ENCODE results near the gene STK32C. TPM values are rescaled to one million over a fixed set of nuclear protein-coding genes. Genes with fewer than 3 reads are reported as not detected.

STK32C gene
- polyA plus RNA-seq, 1 donor from 2014 or later, result 23.2 TPM

- H3K9me2 ChIP-seq (ENCODE audit: insufficient read depth, low read length), result no peaks in the 10 kb centered on the region
- H3K27ac ChIP-seq (ENCODE audit: low read length), result no peak overlapping the region
- H2AFZ ChIP-seq (ENCODE audit: low read depth, low read length), result no peak overlapping the region
- no peaks in the 10 kb centered on the region for H3K79me2 ChIP-seq (replicated peaks; ENCODE audit: insufficient read depth, low read length)
- H3K36me3 ChIP-seq (ENCODE audit: insufficient read depth, low read length), result no peaks in the 10 kb centered on the region
- H3K4me3 ChIP-seq (ENCODE audit: low read length), result no peak overlapping the region
- no peaks in the 10 kb centered on the region for H3K9me3 ChIP-seq (ENCODE audit: low read length)
- TF ChIP-seq EZH2 (IDR thresholded peaks at IDR 0.05; ENCODE audit: borderline replicate concordance, insufficient read depth, low read length, poor library complexity, severe bottlenecking) (no peak), SMC3 (conservative IDR thresholded peaks at IDR 0.05; ENCODE audit: poor library complexity) (no peak)
- TF ChIP-seq, protein P1, sequence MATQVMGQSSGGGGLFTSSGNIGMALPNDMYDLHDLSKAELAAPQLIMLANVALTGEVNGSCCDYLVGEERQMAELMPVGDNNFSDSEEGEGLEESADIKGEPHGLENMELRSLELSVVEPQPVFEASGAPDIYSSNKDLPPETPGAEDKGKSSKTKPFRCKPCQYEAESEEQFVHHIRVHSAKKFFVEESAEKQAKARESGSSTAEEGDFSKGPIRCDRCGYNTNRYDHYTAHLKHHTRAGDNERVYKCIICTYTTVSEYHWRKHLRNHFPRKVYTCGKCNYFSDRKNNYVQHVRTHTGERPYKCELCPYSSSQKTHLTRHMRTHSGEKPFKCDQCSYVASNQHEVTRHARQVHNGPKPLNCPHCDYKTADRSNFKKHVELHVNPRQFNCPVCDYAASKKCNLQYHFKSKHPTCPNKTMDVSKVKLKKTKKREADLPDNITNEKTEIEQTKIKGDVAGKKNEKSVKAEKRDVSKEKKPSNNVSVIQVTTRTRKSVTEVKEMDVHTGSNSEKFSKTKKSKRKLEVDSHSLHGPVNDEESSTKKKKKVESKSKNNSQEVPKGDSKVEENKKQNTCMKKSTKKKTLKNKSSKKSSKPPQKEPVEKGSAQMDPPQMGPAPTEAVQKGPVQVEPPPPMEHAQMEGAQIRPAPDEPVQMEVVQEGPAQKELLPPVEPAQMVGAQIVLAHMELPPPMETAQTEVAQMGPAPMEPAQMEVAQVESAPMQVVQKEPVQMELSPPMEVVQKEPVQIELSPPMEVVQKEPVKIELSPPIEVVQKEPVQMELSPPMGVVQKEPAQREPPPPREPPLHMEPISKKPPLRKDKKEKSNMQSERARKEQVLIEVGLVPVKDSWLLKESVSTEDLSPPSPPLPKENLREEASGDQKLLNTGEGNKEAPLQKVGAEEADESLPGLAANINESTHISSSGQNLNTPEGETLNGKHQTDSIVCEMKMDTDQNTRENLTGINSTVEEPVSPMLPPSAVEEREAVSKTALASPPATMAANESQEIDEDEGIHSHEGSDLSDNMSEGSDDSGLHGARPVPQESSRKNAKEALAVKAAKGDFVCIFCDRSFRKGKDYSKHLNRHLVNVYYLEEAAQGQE (IDR thresholded peaks at IDR 0.05; ENCODE audit: borderline replicate concordance), result no peak
- TF ChIP-seq, protein P2, sequence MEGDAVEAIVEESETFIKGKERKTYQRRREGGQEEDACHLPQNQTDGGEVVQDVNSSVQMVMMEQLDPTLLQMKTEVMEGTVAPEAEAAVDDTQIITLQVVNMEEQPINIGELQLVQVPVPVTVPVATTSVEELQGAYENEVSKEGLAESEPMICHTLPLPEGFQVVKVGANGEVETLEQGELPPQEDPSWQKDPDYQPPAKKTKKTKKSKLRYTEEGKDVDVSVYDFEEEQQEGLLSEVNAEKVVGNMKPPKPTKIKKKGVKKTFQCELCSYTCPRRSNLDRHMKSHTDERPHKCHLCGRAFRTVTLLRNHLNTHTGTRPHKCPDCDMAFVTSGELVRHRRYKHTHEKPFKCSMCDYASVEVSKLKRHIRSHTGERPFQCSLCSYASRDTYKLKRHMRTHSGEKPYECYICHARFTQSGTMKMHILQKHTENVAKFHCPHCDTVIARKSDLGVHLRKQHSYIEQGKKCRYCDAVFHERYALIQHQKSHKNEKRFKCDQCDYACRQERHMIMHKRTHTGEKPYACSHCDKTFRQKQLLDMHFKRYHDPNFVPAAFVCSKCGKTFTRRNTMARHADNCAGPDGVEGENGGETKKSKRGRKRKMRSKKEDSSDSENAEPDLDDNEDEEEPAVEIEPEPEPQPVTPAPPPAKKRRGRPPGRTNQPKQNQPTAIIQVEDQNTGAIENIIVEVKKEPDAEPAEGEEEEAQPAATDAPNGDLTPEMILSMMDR (IDR thresholded peaks at IDR 0.05; ENCODE audit: poor library complexity, severe bottlenecking), result no peak
- no peak overlapping the region for H3K4me2 ChIP-seq (ENCODE audit: low read length)
- no peaks in the 10 kb centered on the region for H4K20me1 ChIP-seq (ENCODE audit: insufficient read depth)
- no peaks in the 10 kb centered on the region for H3F3A ChIP-seq (ENCODE audit: insufficient read depth, low read length, poor library complexity, severe bottlenecking)
- no peak overlapping the region for H3K9ac ChIP-seq (ENCODE audit: low read length)
- H3K27me3 ChIP-seq (ENCODE audit: insufficient read depth, low read depth, low read length), result no peaks in the 10 kb centered on the region
These were observed 27.7 kb downstream of the STK32C start for GRCh38 chr10:132279873-132280645.

- Histone ChIP-seq H3K36me3 (ENCODE audit: insufficient read depth, low read length) (no peaks in the 10 kb centered on the region), H3K9ac (ENCODE audit: low read length) (no peak overlapping the region), H3F3A (ENCODE audit: insufficient read depth, low read length, poor library complexity, severe bottlenecking) (no peaks in the 10 kb centered on the region), H3K79me2 (replicated peaks; ENCODE audit: insufficient read depth, low read length) (no peaks in the 10 kb centered on the region), H3K4me2 (ENCODE audit: low read length) (no peak overlapping the region), H3K9me3 (ENCODE audit: low read length) (no peaks in the 10 kb centered on the region), H3K9me2 (ENCODE audit: insufficient read depth, low read length) (no peaks in the 10 kb centered on the region), H4K20me1 (ENCODE audit: insufficient read depth) (no peaks in the 10 kb centered on the region), H2AFZ (ENCODE audit: low read depth, low read length) (no peak overlapping the region), H3K4me3 (ENCODE audit: low read length) (no peak overlapping the region), H3K27ac (ENCODE audit: low read length) (no peak overlapping the region), H3K27me3 (ENCODE audit: insufficient read depth, low read depth, low read length) (no peaks in the 10 kb centered on the region)
- TF ChIP-seq, protein P1 (IDR thresholded peaks at IDR 0.05; ENCODE audit: borderline replicate concordance), result no peak
- no peak for TF ChIP-seq POLR2AphosphoS5 (IDR thresholded peaks at IDR 0.05)
- no peak for TF ChIP-seq EP300 (conservative IDR thresholded peaks at IDR 0.05; ENCODE audit: poor library complexity, severe bottlenecking)
- no peak for TF ChIP-seq SMC3 (conservative IDR thresholded peaks at IDR 0.05; ENCODE audit: poor library complexity)
- no peak for TF ChIP-seq RAD21 (conservative IDR thresholded peaks at IDR 0.05)
- TF ChIP-seq TAF1 (IDR thresholded peaks at IDR 0.05; ENCODE audit: low read depth), result no peak
- no peak for TF ChIP-seq MXI1 (conservative IDR thresholded peaks at IDR 0.05; ENCODE audit: poor library complexity, severe bottlenecking)
- no peak for TF ChIP-seq EZH2 (IDR thresholded peaks at IDR 0.05; ENCODE audit: borderline replicate concordance, insufficient read depth, low read length, poor library complexity, severe bottlenecking)
- TF ChIP-seq, protein P2 (IDR thresholded peaks at IDR 0.05; ENCODE audit: poor library complexity, severe bottlenecking), result no peak
These were observed 30.4 kb downstream of the STK32C start for GRCh38 chr10:132277311-132277741.

All from neural cell (in vitro differentiated cells).